ENCODE data around the gene IQCH.

GRCh38 chr15:67479781-67480505, 225.4 kb downstream of the IQCH start:
- TF ChIP-seq CTCF (IDR thresholded peaks at IDR 0.05 in 8 of 11, conservative IDR thresholded peaks at IDR 0.05 in 3 of 11) (no peak), POLR2A (IDR thresholded peaks at IDR 0.05) (no peak), POLR2AphosphoS5 (IDR thresholded peaks at IDR 0.05) (no peak)
